ENCODE measurements around the gene SPIN1. TPM values are rescaled to one million over a fixed set of nuclear protein-coding genes. Genes with fewer than 3 reads are reported as not detected.

The SPIN1 gene
- total and polyA plus RNA-seq, 2 experiments from 2014 or later = 58.4 to 95.3 TPM

DNA sequence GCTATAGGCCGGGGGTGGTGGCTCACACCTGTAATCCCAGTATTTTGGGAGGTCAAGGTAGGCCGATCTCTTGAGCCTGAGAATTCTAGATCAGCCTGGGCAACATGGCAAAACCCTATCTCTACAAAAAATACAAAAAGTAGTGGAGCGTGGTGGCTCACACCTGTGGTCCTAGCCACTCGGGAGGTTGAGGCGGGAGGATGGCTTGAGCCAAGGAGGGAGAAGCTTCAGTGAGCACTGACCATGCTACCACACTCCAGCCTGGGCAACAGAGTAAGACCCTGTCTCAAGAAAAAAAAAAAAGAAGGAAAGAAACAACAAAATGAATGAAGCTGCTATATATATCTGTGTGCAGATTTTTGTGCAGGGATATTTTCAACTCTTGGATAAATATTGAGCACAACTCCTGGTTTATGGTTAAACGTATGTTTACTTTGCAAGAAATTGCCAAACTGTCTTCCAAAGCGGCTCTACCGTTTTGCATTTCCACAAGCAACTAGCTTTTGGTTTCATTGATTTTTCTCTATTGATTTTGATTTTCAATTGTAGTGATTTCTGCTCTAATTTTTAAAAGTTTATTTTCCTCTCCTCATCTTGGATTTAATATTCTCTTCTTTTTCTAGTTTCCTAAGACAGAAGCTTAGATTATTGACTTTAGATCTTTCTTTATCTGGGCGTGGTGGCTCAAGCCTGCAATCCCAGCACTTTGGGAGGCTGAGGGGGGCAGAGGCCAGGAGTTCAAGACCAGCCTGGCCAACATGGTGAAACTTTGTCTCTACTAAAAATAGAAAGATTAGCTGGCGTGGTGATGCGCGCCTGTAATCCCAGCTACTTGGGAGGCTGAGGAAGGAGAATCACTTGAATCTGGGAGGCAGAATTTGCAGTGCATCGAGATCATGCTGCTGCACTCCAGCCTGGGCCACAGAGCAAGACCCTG, 49.2 kb downstream of the SPIN1 start:
- Histone ChIP-seq H2AFZ (no peak overlapping the region), H3K27ac (no peak overlapping the region), H3K4me3 (no peak overlapping the region), H4K20me1 (ENCODE audit: insufficient read depth) (no peaks in the 10 kb centered on the region), H3F3A (ENCODE audit: insufficient read depth) (peaks cover 3% of the 10 kb centered on the region; the same call in 1 of the 2 replicates), H3K4me2 (ENCODE audit: unreplicated experiment) (no peak overlapping the region), H3K27me3 (replicated peaks; ENCODE audit: insufficient read depth) (no peaks in the 10 kb centered on the region), H3K9me2 (ENCODE audit: insufficient read depth) (no peaks in the 10 kb centered on the region), H3K9me3 (ENCODE audit: low read depth) (no peaks in the 10 kb centered on the region), H3K36me3 (ENCODE audit: low read depth) (peaks cover 30% of the 10 kb centered on the region), H3K79me2 (ENCODE audit: insufficient read depth) (peaks cover 92% of the 10 kb centered on the region), H3K9ac (no peak overlapping the region), H3K4me1 (ENCODE audit: insufficient read depth) (peaks cover 9% of the 10 kb centered on the region)
- TF ChIP-seq EZH2 (IDR thresholded peaks at IDR 0.05; ENCODE audit: insufficient read depth, poor library complexity, severe bottlenecking) (no peak), EZH2phosphoT487 (IDR thresholded peaks at IDR 0.05; ENCODE audit: insufficient read depth, low read depth) (no peak)
- in situ Hi-C loops (cut with MboI) = no loop called here
- WGBS, 2 experiments (ENCODE audit: low coverage in 1 of 2, low lambda C conversion rate in 2 of 2, missing lambda C conversion rate in 2 of 2) = 93 to 94% methylated on average over 13 of the region's 13 CpGs
- DNase-seq = no peak

DNA sequence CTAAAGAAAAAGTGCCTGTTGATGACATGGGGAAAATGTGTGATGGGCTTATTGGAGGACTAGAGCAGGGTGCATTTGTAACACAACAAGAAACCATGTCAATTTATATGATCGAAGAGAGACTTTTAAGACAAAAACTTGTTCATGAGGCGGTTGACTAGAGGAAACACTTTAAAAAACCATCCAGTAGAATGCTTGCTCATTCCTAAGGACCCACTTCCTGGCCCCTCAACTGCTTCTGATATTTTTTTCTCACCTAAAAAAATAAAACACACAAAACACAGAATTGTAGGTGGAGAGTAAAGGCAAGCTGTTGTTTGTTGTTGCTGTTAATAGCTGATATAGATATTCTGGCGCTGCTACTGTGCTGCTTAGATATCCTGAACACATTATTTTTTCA, 50.6 kb downstream of the SPIN1 start:
- 84 to 85% methylated on average over 3 of the region's 3 CpGs for WGBS, 2 experiments (ENCODE audit: low coverage in 1 of 2, low lambda C conversion rate in 2 of 2, missing lambda C conversion rate in 2 of 2)

GRCh38 chr9:88441301-88442007, 53.2 kb downstream of the SPIN1 start:
- Histone ChIP-seq H3K9me2 (ENCODE audit: insufficient read depth) (no peaks in the 10 kb centered on the region), H4K20me1 (ENCODE audit: insufficient read depth) (0 out of 2 replicates have a peak, but pooled peaks cover 3% of the 10 kb centered on the region), H3K27me3 (replicated peaks; ENCODE audit: insufficient read depth) (no peaks in the 10 kb centered on the region), H3K27ac (no peak overlapping the region), H3F3A (ENCODE audit: insufficient read depth) (no peaks in the 10 kb centered on the region), H3K9ac (no peak overlapping the region), H3K36me3 (ENCODE audit: low read depth) (0 out of 2 replicates have a peak, but pooled peaks cover 4% of the 10 kb centered on the region), H3K4me3 (no peak overlapping the region), H3K79me2 (ENCODE audit: insufficient read depth) (peaks cover 94% of the 10 kb centered on the region), H3K4me2 (ENCODE audit: unreplicated experiment) (no peak overlapping the region), H2AFZ (no peak overlapping the region), H3K4me1 (ENCODE audit: insufficient read depth) (peaks cover 7% of the 10 kb centered on the region), H3K9me3 (ENCODE audit: low read depth) (no peaks in the 10 kb centered on the region)
- DNase-seq = no peak
- TF ChIP-seq EZH2phosphoT487 (IDR thresholded peaks at IDR 0.05; ENCODE audit: insufficient read depth, low read depth) (no peak), EZH2 (IDR thresholded peaks at IDR 0.05; ENCODE audit: insufficient read depth, poor library complexity, severe bottlenecking) (no peak)
- 96 to 97% methylated on average over 15 of the region's 15 CpGs for WGBS, 2 experiments (ENCODE audit: low coverage in 1 of 2, low lambda C conversion rate in 2 of 2, missing lambda C conversion rate in 2 of 2)
- in situ Hi-C loops (cut with MboI) = no loop called here

More for the DNA sequence above, 50.6 kb downstream of the SPIN1 start:
- H3K4me2 ChIP-seq (ENCODE audit: unreplicated experiment) = no peak overlapping the region
- no peak for DNase-seq
- no peak overlapping the region for H3K9ac ChIP-seq
- peaks cover 27% of the 10 kb centered on the region for H3K36me3 ChIP-seq (ENCODE audit: low read depth)
- TF ChIP-seq EZH2phosphoT487 (IDR thresholded peaks at IDR 0.05; ENCODE audit: insufficient read depth, low read depth) (no peak), EZH2 (IDR thresholded peaks at IDR 0.05; ENCODE audit: insufficient read depth, poor library complexity, severe bottlenecking) (no peak)
- peaks cover 10% of the 10 kb centered on the region for H3K4me1 ChIP-seq (ENCODE audit: insufficient read depth)
- no peaks in the 10 kb centered on the region for H3K27me3 ChIP-seq (replicated peaks; ENCODE audit: insufficient read depth)
- H3K79me2 ChIP-seq (ENCODE audit: insufficient read depth) = peaks cover 92% of the 10 kb centered on the region
- no peaks in the 10 kb centered on the region for H4K20me1 ChIP-seq (ENCODE audit: insufficient read depth)
- H2AFZ ChIP-seq = no peak overlapping the region
- no peak overlapping the region for H3K4me3 ChIP-seq
- in situ Hi-C loops (cut with MboI) = no loop called here
- H3K9me3 ChIP-seq (ENCODE audit: low read depth) = no peaks in the 10 kb centered on the region
- H3K9me2 ChIP-seq (ENCODE audit: insufficient read depth) = no peaks in the 10 kb centered on the region
- no peak overlapping the region for H3K27ac ChIP-seq
- H3F3A ChIP-seq (ENCODE audit: insufficient read depth) = peaks cover 2% of the 10 kb centered on the region; the same call in 1 of the 2 replicates

GRCh38 chr9:88443480-88444113, 55.4 kb downstream of the SPIN1 start:
- no peaks in the 10 kb centered on the region for H3K27me3 ChIP-seq (replicated peaks; ENCODE audit: insufficient read depth)
- no peak overlapping the region for H3K27ac ChIP-seq
- no peaks in the 10 kb centered on the region for H3F3A ChIP-seq (ENCODE audit: insufficient read depth)
- TF ChIP-seq EZH2 (IDR thresholded peaks at IDR 0.05; ENCODE audit: insufficient read depth, poor library complexity, severe bottlenecking) (no peak), EZH2phosphoT487 (IDR thresholded peaks at IDR 0.05; ENCODE audit: insufficient read depth, low read depth) (no peak)
- no peak for DNase-seq
- no peak overlapping the region for H3K9ac ChIP-seq
- no peaks in the 10 kb centered on the region for H3K9me3 ChIP-seq (ENCODE audit: low read depth)
- H3K36me3 ChIP-seq (ENCODE audit: low read depth) = no peaks in the 10 kb centered on the region
- H4K20me1 ChIP-seq (ENCODE audit: insufficient read depth) = peaks cover 3% of the 10 kb centered on the region; the same call in 1 of the 2 replicates
- peaks cover 7% of the 10 kb centered on the region for H3K4me1 ChIP-seq (ENCODE audit: insufficient read depth)
- no peaks in the 10 kb centered on the region for H3K9me2 ChIP-seq (ENCODE audit: insufficient read depth)
- H3K4me2 ChIP-seq (ENCODE audit: unreplicated experiment) = no peak overlapping the region
- in situ Hi-C loops (cut with MboI) = no loop called here
- no peak overlapping the region for H2AFZ ChIP-seq
- H3K79me2 ChIP-seq (ENCODE audit: insufficient read depth) = peaks cover 96% of the 10 kb centered on the region
- 88 to 95% methylated on average over 7 of the region's 7 CpGs for WGBS, 2 experiments (ENCODE audit: low coverage in 1 of 2, low lambda C conversion rate in 2 of 2, missing lambda C conversion rate in 2 of 2)
- H3K4me3 ChIP-seq = no peak overlapping the region

All from GM23248 (cell line).